Small intestine (tissue), 7 donors: ENCODE measurements around the gene RASGRF1. TPM values are rescaled to one million over a fixed set of nuclear protein-coding genes. Genes with fewer than 3 reads are reported as not detected.

Experiments used
- DNase-seq, 2 donors: peaks; one replicate each; pipeline versions ENCODE4 v3.0.0 to v3.0.0-alpha.2; 2013
- FAIRE-seq: peaks from 2 replicates; lab custom pipeline; 2012; peaks lifted over from hg19 to GRCh38; lab: Jason Lieb, UNC
- H3K27ac ChIP-seq, 3 donors: one replicate each; pipeline ENCODE4 v1.5.1; 2013; ENCODE audit warnings: low read length in 2 of 3, mild to moderate bottlenecking in 2 of 3, control low read depth in 1 of 3, inconsistent platforms in 1 of 3, low read depth in 1 of 3, moderate library complexity in 1 of 3
- H3K27me3 ChIP-seq, 3 donors: one replicate each; pipeline ENCODE4 v1.6.1; 2013; ENCODE audit warnings: low read length in 3 of 3, inconsistent platforms in 1 of 3; ENCODE audit not compliant: control insufficient read depth in 3 of 3, insufficient read depth in 3 of 3
- H3K36me3 ChIP-seq, 3 donors: one replicate each; pipeline ENCODE4 v1.6.1; 2013; ENCODE audit warnings: low read length in 3 of 3, inconsistent platforms in 1 of 3, low read depth in 1 of 3, mild to moderate bottlenecking in 1 of 3, moderate library complexity in 1 of 3; ENCODE audit not compliant: control insufficient read depth in 3 of 3, insufficient read depth in 2 of 3
- H3K4me1 ChIP-seq, 3 donors: one replicate each; pipeline ENCODE4 v1.6.1; 2013; ENCODE audit warnings: low read length in 2 of 3, inconsistent platforms in 1 of 3, low read depth in 1 of 3, mild to moderate bottlenecking in 1 of 3, moderate library complexity in 1 of 3; ENCODE audit not compliant: control insufficient read depth in 3 of 3, insufficient read depth in 2 of 3
- H3K4me3 ChIP-seq, 3 donors: one replicate each; pipeline ENCODE4 v1.5.1; 2013; ENCODE audit warnings: low read length in 3 of 3, control low read depth in 1 of 3, inconsistent platforms in 1 of 3, low read depth in 1 of 3, mild to moderate bottlenecking in 1 of 3, moderate library complexity in 1 of 3
- H3K9me3 ChIP-seq, 2 donors: one replicate each; pipeline ENCODE4 v1.6.1; 2013; ENCODE audit warnings: low read depth in 1 of 2, low read length in 1 of 2; ENCODE audit not compliant: control insufficient read depth in 2 of 2, insufficient read depth in 1 of 2
- WGBS, 3 donors: extraction: QIAGEN DNeasy Blood & Tissue Kit; methylation state at CpG; one replicate each; pipeline ENCODE4 v1.1.7; 2013; 5-methylcytosine and 5-hydroxymethylcytosine counted together
- polyA plus RNA-seq, 4 donors: library from polyadenylated mRNA; stranded (reverse) in 3 of 4; unstranded in 1 of 4; fragments of 200-250 nt in 3 of 4; fragments of 120-200 nt in 1 of 4; gene quantifications; one replicate each; pipeline versions ENCODE4 v1.2.1 to v1.2.3, GENCODE V29; 2013
- donor health status: healthy with polysubstance abuse.
- donor health status: control.
- donor health status: control.
- donor health status: Bipolar disorder and iron deficiency.
- donor health status: healthy.

The RASGRF1 gene
- polyA plus RNA-seq, 4 donors: 0.10 to 0.49 TPM; not detected in 2

GRCh38 chr15:79003896-79004295, 86.7 kb downstream of the RASGRF1 start:
- DNase-seq (no peak), FAIRE-seq (no peak)
- 88 to 91% (median 89%) methylated on average over 23 to 24 of the region's 24 CpGs for WGBS, 3 donors
- Histone ChIP-seq H3K4me3 (no peak overlapping the region), H3K36me3 (no peaks in the 10 kb centered on the region), H3K27ac (no peak overlapping the region), H3K4me1 (peaks cover 0 to 11% (median 3%) of the 10 kb centered on the region in 3 donors), H3K27me3 (no peaks in the 10 kb centered on the region), H3K9me3 (no peaks in the 10 kb centered on the region)

DNA sequence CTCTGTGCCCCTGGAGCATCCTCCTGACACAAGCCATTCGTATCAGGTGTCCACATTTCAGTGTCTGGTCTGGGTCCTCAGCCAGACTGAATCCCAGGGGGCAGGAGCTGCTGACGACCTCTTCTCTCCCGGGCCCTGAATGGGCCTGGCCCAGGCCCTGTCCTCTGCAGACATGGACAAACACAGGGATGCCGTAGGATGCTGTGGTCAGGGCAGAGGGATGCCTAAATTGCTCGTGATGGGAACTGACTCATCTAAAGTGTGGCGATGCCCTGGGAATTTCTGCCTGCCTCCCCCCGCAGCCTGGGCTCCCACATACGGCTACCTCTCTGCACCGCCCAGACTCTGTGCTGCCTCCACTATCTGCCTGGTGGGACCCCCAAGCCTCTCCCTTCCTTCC, 87.3 kb downstream of the RASGRF1 start:
- Histone ChIP-seq H3K4me3 (no peak overlapping the region), H3K27ac (no peak overlapping the region), H3K27me3 (no peaks in the 10 kb centered on the region), H3K4me1 (peaks cover 0 to 11% (median 3%) of the 10 kb centered on the region in 3 donors), H3K9me3 (no peaks in the 10 kb centered on the region), H3K36me3 (no peaks in the 10 kb centered on the region)
- DNase-seq (no peak), FAIRE-seq (no peak)
- WGBS, 3 donors: 85 to 91% (median 90%) methylated on average over 8 to 9 of the region's 9 CpGs

GRCh38 chr15:79002581-79002980, 88.0 kb downstream of the RASGRF1 start:
- Histone ChIP-seq H3K27me3 (no peaks in the 10 kb centered on the region), H3K36me3 (no peaks in the 10 kb centered on the region), H3K4me3 (no peak overlapping the region), H3K4me1 (peaks cover 0 to 14% (median 3%) of the 10 kb centered on the region in 3 donors), H3K27ac (no peak overlapping the region), H3K9me3 (no peaks in the 10 kb centered on the region)
- DNase-seq (no peak), FAIRE-seq (no peak)
- 80 to 89% (median 83%) methylated on average over 9 of the region's 9 CpGs for WGBS, 3 donors

DNA sequence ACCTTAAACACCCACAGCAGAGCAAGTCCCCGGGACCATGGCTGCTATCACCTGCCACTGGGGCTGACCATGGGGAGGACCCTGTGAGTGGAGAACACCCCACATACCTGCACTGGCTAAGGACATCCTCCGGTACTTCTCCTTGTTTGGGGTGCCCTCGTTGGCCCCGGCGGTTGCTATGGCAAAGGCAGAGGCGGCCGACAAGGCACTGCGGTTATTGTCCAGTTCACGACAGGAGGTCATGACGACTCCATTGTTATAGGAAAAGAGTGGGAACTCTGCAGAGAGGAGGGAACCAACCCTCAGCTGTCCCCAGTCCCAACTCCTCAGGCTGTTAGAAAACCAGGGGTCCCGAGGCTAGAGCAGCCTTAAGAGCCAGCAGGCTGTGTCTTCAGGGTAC, 90.9 kb downstream of the RASGRF1 start:
- no peaks in the 10 kb centered on the region for H3K36me3 ChIP-seq
- FAIRE-seq: no peak
- 78 to 81% (median 80%) methylated on average over 11 of the region's 11 CpGs for WGBS, 3 donors
- no peak overlapping the region for H3K4me3 ChIP-seq
- H3K4me1 ChIP-seq: peaks cover 0 to 21% (median 3%) of the 10 kb centered on the region in 3 donors
- H3K9me3 ChIP-seq: peaks cover 0 to 5% of the 10 kb centered on the region in 2 donors
- H3K27ac ChIP-seq: no peak overlapping the region
- no peaks in the 10 kb centered on the region for H3K27me3 ChIP-seq
- DNase-seq: no peak

GRCh38 chr15:78998526-78998925, 92.1 kb downstream of the RASGRF1 start:
- H3K27me3 ChIP-seq: no peaks in the 10 kb centered on the region
- H3K9me3 ChIP-seq: peaks cover 0 to 5% of the 10 kb centered on the region in 2 donors
- H3K4me1 ChIP-seq: peaks cover 0 to 30% (median 0%) of the 10 kb centered on the region in 3 donors
- H3K36me3 ChIP-seq: no peaks in the 10 kb centered on the region
- 74 to 88% (median 81%) methylated on average over 8 of the region's 8 CpGs for WGBS, 3 donors
- H3K27ac ChIP-seq: no peak overlapping the region
- no peak for DNase-seq
- no peak for FAIRE-seq
- H3K4me3 ChIP-seq: no peak overlapping the region

GRCh38 chr15:78997981-78998499, 92.5 kb downstream of the RASGRF1 start:
- Histone ChIP-seq H3K36me3 (no peaks in the 10 kb centered on the region), H3K27ac (no peak overlapping the region), H3K27me3 (no peaks in the 10 kb centered on the region), H3K4me3 (no peak overlapping the region), H3K4me1 (peaks cover 0 to 35% (median 0%) of the 10 kb centered on the region in 3 donors), H3K9me3 (peaks cover 0 to 5% of the 10 kb centered on the region in 2 donors)
- WGBS, 3 donors: 72 to 80% (median 77%) methylated on average over 8 of the region's 8 CpGs
- DNase-seq (no peak), FAIRE-seq (no peak)

DNA sequence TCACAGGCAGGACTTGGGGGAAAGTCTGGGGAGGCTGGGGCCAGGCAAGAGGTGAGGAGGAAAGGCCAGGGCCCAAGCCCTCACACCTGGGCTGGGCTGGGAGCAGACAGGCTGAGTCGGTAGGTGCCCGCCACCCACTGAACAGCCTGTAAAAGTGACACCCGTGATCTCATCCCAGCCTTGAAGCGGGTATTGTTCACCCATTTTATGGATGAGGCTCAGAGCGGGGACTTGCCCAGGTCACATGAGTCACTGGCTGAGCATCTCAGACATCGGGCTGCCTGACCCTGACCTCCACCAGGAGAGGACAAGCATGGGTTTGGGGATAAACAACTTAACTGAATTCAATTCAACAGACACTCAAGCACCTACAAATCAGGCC, 93.7 kb downstream of the RASGRF1 start:
- no peak overlapping the region for H3K4me3 ChIP-seq
- DNase-seq: peak in 1 of 2 donors; percentile 44
- no peaks in the 10 kb centered on the region for H3K36me3 ChIP-seq
- H3K27ac ChIP-seq: peak overlapping the region in 1 of 3 donors; percentile 61
- peaks cover 0 to 46% (median 0%) of the 10 kb centered on the region in 3 donors for H3K4me1 ChIP-seq
- FAIRE-seq: no peak
- WGBS, 3 donors: 80 to 90% (median 82%) methylated on average over 6 of the region's 6 CpGs
- H3K27me3 ChIP-seq: no peaks in the 10 kb centered on the region
- H3K9me3 ChIP-seq: peaks cover 0 to 5% of the 10 kb centered on the region in 2 donors

GRCh38 chr15:78995921-78996893, 94.4 kb downstream of the RASGRF1 start:
- Histone ChIP-seq H3K27me3 (no peaks in the 10 kb centered on the region), H3K4me3 (no peak overlapping the region), H3K36me3 (no peaks in the 10 kb centered on the region), H3K4me1 (peaks cover 0 to 53% (median 0%) of the 10 kb centered on the region in 3 donors), H3K9me3 (peaks cover 0 to 5% of the 10 kb centered on the region in 2 donors), H3K27ac (peak overlapping the region in 1 of 3 donors; percentile 61)
- WGBS, 3 donors: 82 to 87% (median 83%) methylated on average over 20 to 22 of the region's 22 CpGs
- DNase-seq: peak in 1 of 2 donors; percentile 28
- FAIRE-seq: no peak
